ENCODE data around the gene MYBPHL.

DNA sequence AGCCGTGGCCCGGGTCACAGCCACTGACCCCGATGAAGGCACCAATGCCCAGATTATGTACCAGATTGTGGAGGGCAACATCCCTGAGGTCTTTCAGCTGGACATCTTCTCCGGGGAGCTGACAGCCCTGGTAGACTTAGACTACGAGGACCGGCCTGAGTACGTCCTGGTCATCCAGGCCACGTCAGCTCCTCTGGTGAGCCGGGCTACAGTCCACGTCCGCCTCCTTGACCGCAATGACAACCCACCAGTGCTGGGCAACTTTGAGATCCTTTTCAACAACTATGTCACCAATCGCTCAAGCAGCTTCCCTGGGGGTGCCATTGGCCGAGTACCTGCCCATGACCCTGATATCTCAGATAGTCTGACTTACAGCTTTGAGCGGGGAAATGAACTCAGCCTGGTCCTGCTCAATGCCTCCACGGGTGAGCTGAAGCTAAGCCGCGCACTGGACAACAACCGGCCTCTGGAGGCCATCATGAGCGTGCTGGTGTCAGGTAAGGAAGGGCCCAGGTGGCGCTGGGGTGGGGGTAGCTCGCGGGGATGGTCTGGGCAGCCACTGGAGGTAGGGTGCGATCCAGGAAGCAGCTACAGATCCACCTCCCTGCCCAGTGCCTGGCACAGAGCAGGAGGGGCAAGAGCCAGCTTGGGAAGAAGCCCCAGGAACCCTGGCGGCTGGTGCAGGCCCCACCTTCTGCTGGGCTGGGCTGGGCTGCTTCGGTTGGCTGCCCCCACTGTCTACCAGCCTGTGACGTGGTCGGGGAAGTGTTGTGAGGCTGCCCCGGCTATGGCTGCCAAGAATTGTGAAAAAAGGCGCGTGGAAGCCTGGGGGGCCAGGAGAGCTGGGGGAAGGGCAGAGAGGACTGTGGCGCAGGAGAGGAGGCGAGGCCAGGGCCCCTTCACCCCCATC lies 53.7 kb downstream of the MYBPHL start:
- TF ChIP-seq, protein P1, sequence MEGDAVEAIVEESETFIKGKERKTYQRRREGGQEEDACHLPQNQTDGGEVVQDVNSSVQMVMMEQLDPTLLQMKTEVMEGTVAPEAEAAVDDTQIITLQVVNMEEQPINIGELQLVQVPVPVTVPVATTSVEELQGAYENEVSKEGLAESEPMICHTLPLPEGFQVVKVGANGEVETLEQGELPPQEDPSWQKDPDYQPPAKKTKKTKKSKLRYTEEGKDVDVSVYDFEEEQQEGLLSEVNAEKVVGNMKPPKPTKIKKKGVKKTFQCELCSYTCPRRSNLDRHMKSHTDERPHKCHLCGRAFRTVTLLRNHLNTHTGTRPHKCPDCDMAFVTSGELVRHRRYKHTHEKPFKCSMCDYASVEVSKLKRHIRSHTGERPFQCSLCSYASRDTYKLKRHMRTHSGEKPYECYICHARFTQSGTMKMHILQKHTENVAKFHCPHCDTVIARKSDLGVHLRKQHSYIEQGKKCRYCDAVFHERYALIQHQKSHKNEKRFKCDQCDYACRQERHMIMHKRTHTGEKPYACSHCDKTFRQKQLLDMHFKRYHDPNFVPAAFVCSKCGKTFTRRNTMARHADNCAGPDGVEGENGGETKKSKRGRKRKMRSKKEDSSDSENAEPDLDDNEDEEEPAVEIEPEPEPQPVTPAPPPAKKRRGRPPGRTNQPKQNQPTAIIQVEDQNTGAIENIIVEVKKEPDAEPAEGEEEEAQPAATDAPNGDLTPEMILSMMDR (IDR thresholded peaks at IDR 0.05; ENCODE audit: poor library complexity) = no peak
- TF ChIP-seq EZH2 (IDR thresholded peaks at IDR 0.05; ENCODE audit: borderline replicate concordance) = no peak
- TF ChIP-seq EZH2phosphoT487 (IDR thresholded peaks at IDR 0.05; ENCODE audit: low read depth, severe bottlenecking, unreplicated experiment) = no peak

Measured in hepatocyte (in vitro differentiated cells).